Measurements from ENCODE around the gene DCC.

Gene DCC

GRCh38 chr18:52605345-52605744, 265.3 kb downstream of the DCC start:
- DNase-seq (ENCODE audit: low spot score), result no peak

DNA sequence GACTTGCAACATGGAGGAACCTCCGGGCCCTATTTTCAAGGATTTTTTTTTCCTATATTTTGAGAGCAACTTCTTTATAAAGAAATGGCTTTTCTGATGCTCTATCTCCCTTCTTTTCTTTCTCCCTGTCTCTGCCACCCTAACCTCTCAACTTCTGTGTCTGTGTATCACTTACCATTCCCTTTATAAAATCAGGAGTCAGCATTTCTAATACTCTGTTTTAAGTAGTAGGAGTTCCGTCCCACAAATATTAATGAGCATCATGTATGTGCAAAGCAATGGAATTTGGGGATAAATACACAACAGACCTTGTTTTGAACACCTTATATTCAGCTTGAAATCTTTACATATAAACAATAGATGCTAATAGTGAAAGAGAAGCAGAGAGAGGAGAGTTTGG, 268.0 kb downstream of the DCC start:
- no peak for DNase-seq (ENCODE audit: low spot score)

DNA sequence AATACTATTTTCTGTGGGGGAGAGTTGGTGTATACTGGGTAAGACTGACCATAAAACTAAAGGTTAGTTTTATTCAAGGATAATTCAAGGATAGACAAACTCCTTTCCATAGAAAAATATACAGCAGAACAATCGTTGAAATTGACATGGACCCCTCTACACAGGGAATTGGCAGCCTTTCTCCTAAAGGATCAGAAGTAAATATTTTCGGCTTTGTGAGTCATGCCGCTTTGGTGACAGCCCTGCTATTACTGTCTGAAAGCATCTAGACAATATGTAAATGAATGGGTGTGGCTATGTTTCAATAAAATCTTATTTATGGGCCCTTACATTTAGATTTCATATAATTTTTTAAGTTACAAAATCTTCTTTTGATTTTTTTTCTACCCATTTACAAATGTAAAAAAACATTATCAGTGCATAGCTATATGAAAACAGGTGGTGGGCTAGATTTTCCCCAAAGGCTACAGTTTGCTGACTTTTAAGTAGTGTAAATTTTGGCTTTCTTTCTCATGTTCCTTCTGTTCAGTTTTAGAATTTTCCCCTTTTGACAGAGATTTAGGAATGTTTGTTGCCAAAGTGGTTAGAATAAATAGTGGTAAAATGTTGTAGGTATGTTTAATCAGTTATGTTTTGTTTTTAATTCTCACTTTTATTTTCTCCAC, 270.6 kb downstream of the DCC start:
- no peak for DNase-seq (ENCODE audit: low spot score)

GRCh38 chr18:52612406-52612805, 272.4 kb downstream of the DCC start:
- no peak for DNase-seq (ENCODE audit: low spot score)

DNA sequence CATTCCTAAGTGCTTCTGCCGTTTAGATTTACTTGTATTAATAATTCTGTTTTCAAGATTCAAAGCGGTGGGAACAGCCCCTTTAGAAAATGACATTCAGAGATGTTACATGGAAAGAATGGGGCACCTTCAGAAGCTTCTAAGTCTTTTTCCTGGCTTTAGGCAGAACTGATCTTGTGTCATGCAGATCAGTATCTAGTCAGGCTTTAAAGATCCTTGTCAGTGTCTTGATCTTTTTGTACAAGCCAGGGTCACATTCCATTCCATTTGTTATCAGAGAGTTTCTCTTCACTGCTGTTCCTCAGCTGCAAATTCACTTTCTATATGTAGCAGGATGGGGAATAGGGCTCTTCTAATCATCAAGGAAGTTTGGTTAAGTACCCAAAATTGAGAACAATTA, 275.3 kb downstream of the DCC start:
- no peak for DNase-seq (ENCODE audit: low spot score)

GRCh38 chr18:52615943-52616342, 275.9 kb downstream of the DCC start:
- DNase-seq (ENCODE audit: low spot score), result no peak

DNA sequence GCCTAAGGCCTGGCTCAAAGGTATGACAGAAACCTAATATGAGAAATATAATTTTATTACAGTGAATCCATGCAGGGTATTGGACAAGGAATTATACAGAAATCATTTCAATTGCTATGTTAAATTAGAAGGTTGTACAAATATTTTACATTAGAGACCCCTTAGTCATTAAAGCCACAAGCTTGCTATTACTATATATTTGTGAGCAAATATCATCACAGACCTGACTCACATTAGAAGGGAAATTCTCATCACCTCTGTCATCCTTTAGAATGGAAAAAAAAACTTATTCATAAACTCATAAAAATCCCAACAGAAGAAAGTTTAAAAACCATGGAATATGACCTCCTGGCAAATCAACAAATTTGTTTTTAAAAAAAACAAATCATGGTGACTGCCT, 277.9 kb downstream of the DCC start:
- DNase-seq (ENCODE audit: low spot score), result no peak

DNA sequence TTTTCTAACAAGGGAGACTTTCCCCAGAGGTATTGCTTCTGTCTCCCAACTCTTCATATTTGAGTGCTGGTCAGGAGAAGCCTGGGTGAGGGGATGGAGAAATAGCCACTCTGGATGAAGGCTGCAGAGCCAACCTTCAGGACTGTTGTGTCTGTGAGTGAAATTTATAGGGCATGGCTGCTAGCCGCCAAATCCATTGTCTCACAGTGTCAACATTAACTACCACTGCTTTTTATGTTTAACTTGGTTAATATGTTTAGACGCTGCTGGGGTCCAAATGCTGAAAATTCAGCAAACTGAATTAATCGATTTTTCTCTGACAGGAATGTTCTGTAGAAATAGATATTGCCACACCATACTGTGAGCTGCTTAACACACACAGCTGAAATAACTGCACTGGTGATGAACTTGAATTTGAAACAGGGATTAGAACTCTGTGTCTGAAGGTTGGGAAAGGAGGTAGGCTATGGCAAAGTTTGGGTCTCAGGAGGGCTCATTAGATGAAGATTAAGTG, 281.0 kb downstream of the DCC start:
- DNase-seq (ENCODE audit: low spot score), result no peak

DNA sequence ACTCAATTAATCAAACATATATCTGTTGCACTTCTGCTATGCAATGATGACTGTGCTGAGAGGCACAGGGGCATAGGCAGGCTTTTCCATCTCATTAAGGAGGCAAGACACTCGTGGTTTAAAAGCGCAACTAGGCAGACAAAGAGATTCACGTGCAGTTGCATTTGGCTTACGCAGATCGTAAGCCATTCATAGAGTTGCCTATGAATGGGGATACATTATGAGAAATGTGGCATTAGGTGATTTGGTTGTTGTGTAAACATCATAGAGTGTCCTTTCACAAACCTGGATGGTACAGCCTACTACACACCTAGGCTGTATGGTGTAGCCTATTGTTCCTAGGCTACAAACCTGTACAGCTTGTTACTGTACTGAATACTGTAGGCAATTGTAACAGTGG, 284.7 kb downstream of the DCC start:
- no peak for DNase-seq (ENCODE audit: low spot score)

DNA sequence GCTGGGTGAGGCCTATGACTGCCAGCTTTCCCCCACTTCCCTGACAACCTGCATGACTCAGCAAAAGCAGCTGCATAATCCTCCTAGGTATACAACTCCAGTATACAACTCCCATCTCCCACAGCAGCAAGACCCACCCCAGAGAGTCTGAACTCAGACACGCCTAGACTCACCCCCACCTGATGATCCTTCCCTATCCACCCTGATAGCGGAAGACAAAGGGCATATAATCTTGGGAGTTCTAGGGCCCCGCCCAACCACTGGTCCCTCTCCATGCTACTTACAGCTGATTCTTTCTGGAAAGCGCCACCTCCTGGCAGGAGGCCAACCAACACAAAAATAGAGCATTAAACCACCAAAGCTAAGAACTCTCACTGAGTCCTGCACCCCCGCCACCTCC, 296.5 kb downstream of the DCC start:
- DNase-seq (ENCODE audit: low spot score), result no peak

DNA sequence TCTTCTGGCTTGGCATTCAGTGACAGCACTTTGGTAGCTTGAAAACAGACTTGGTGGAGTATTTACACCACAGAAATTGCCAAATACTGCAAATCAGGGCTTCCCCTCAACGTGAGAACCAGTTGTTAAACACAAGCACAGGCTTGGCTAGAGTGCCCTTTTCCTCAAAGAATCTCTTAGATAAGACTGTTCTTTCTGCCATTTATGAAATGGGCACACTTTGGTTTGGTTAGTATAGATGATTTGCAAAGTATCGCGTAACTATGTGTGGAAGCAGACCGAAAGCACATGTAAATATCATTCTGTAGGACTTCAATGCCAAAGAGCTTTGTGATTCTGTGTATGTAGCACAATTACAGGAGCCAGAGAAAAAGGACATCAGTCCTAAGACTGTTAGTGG, 308.2 kb downstream of the DCC start:
- no peak for DNase-seq (ENCODE audit: low spot score)

DNA sequence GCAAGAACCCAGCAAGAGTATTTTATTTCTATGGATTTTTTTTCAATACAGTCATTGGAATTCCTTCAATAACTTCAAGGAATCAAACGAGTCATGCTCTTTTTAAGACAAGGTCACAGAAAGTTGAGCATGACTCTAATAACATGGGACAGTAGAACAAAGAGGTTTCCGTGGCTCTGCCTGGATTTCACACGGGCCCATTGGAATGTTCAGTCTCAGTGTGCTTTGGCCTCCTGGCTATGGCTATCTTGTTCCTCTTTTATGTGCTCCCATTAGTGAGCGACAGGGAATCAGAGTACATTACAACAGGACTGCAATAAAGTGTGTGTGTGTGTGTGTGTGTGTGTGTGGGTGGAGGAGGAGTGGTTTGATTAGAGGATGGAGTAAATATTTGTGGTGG, 312.4 kb downstream of the DCC start:
- DNase-seq (ENCODE audit: low spot score), result no peak

- no peak for DNase-seq (ENCODE audit: low spot score)
Measured at GRCh38 chr18:52657043-52657805, 317.2 kb downstream of the DCC start.

DNA sequence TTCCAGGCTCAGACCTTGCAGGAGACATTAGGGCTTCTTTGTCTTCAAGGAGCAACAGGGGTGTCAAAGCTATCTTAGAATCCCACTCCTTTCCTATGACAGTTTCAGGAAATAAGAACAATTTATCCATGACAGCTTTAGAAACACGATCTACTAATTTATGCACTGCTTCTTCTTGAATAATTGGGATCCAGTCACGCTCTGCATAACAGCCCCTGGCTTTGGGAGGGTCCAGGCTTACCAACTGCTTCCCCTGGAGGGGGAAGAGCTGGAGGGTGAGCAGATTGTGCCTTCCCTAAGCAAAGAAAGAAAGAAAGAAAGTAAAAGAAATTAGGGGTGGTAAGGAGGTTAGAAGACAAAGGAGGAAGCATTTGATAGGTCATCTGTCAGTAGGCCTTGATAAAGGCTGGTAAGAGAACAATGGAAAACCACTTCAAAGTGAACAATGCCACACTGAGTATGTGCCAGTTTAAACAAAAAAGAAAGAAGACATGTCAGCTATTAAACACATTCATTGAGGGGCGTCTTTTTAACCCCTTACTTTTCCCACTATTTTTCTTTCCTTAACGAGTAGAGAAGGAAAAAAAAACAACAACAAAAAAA, 327.6 kb downstream of the DCC start:
- DNase-seq (ENCODE audit: low spot score), result no peak

DNA sequence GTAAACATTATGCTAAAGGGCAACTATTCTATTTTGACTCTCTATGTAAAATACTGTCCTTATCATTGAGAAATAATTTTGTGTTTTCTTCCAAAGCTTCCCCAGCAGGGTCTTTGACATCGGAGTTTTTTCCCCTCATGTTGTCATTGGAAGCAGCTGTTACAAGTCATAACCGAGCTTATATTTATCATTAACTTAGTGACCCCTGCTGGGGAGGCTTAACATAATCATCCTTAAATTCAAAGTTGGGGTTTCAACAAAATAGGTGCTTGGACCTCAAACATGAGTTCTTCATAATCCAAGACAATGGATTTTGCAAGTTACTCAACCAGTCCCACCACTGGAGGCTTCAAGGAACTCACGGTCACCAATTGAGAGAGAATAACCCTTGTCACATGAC, 330.9 kb downstream of the DCC start:
- no peak for DNase-seq (ENCODE audit: low spot score)

- DNase-seq (ENCODE audit: low spot score), result no peak
Measured at GRCh38 chr18:52678034-52678433, 338.0 kb downstream of the DCC start.

GRCh38 chr18:52678551-52678950, 338.6 kb downstream of the DCC start:
- DNase-seq (ENCODE audit: low spot score), result no peak

- DNase-seq (ENCODE audit: low spot score), result no peak
Measured at GRCh38 chr18:52679354-52679753, 339.4 kb downstream of the DCC start.

GRCh38 chr18:52682260-52682659, 342.3 kb downstream of the DCC start:
- DNase-seq (ENCODE audit: low spot score), result no peak

- no peak for DNase-seq (ENCODE audit: low spot score)
Measured at GRCh38 chr18:52685316-52685715, 345.3 kb downstream of the DCC start.

- DNase-seq (ENCODE audit: low spot score), result no peak
Measured at GRCh38 chr18:52691841-52692240, 351.8 kb downstream of the DCC start.

- DNase-seq (ENCODE audit: low spot score), result no peak
Measured at GRCh38 chr18:52694804-52695203, 354.8 kb downstream of the DCC start.

DNA sequence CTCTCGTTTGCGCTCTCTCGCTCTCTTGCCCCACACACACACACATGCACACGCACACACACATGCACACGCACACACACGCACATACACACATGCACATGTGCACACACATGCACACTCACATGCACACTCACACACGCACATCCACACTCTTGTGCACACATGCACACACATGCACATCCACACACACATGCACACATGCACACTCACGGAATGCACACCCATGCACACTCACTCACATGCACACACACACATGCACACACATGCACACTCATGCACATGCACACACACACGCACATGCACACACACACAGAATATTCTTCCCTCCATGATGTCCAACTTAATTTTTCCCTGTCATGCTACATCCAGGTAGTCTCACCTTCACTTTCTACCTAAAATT, 360.1 kb downstream of the DCC start:
- DNase-seq (ENCODE audit: low spot score), result no peak
